IPS DF 6.9 (cell line): ENCODE measurements around the gene AGFG1.

Experiments used
- DNase-seq: peaks from one replicate; pipeline ENCODE4 v3.0.0-alpha.2; 2013; ENCODE audit warnings: low read depth, low spot score
- H3K27ac ChIP-seq: one replicate; pipeline ENCODE4 v1.5.1; 2013; ENCODE audit warnings: low read length, control low read depth
- H3K27me3 ChIP-seq: 2 replicates; pipeline ENCODE4 v1.6.1; 2013; ENCODE audit warnings: mild to moderate bottlenecking, low read length; ENCODE audit not compliant: control insufficient read depth, insufficient read depth
- H3K36me3 ChIP-seq: 2 replicates; pipeline ENCODE4 v1.6.1; 2013; ENCODE audit warnings: low read length; ENCODE audit not compliant: control insufficient read depth, insufficient read depth
- H3K4me1 ChIP-seq: 2 replicates; pipeline ENCODE4 v1.6.1; 2013; ENCODE audit warnings: low read length; ENCODE audit not compliant: control insufficient read depth, insufficient read depth
- H3K4me3 ChIP-seq: 2 replicates; pipeline ENCODE4 v1.5.1; 2013; ENCODE audit warnings: mild to moderate bottlenecking, low read length
- H3K9me3 ChIP-seq: 2 replicates; pipeline ENCODE4 v1.6.1; 2013; ENCODE audit warnings: low read length, inconsistent platforms; ENCODE audit not compliant: control insufficient read depth, insufficient read depth
- WGBS: extraction: QIAGEN DNeasy Blood & Tissue Kit; methylation state at CpG from one replicate; pipeline ENCODE4 v1.1.7; 2013; ENCODE audit warnings: mixed read lengths, missing lambda C conversion rate; ENCODE audit not compliant: insufficient read length, insufficient coverage; 5-methylcytosine and 5-hydroxymethylcytosine counted together

Gene AGFG1

DNA sequence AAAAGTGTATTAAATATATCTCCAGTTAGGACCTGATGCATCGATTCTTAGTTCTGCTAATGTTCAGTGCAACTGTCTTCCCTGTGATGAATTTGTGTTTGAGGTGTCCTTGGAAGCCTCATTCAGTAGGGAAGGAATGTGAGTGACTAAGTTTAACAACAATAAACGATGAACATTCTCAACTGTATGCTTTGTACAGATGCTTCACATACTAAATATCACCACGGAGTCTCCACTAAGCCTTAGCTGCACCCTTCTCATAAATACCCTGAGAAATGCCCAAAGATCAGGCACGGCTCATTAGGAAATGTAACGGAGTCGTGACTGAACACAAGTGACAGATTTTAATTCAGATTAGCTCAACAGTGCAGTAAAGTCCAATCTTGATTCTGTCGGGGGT is 24.4 kb upstream of the AGFG1 start:
- Histone ChIP-seq H3K36me3 (no peaks in the 10 kb centered on the region), H3K27ac (no peak overlapping the region), H3K9me3 (no peaks in the 10 kb centered on the region), H3K27me3 (no peaks in the 10 kb centered on the region), H3K4me1 (no peaks in the 10 kb centered on the region), H3K4me3 (no peak overlapping the region)
- no CpG with 5 or more reads among the region's 7 CpGs for WGBS
- no peak for DNase-seq

DNA sequence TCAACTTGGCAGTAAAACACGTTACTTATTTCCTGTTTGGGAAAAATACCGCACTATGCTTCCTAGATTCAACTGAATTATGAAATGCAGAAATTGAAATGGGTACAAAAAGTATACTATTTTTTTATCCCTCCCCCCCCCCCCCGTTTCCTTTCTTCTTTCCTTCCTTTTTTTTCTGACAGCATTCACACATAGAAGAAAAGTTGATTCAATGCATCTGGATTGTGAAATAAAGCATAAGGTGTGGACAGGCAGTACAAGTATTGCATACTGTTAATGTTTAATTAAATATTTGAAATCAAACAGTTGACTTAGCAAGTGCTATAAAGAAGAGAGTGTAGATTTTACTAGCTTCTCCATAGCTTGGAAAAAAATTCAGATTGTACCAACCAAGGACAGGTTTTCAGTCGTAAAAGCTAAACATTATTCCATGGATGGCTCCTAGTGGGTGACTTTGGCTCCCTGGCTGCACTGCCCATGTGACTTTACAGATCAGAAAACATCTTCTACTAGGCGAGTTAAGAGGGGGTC is 21.6 kb upstream of the AGFG1 start:
- no peaks in the 10 kb centered on the region for H3K4me1 ChIP-seq
- no CpG with 5 or more reads among the region's 5 CpGs for WGBS
- H3K27me3 ChIP-seq: no peaks in the 10 kb centered on the region
- DNase-seq: no peak
- no peak overlapping the region for H3K27ac ChIP-seq
- no peaks in the 10 kb centered on the region for H3K36me3 ChIP-seq
- no peak overlapping the region for H3K4me3 ChIP-seq
- H3K9me3 ChIP-seq: no peaks in the 10 kb centered on the region

DNA sequence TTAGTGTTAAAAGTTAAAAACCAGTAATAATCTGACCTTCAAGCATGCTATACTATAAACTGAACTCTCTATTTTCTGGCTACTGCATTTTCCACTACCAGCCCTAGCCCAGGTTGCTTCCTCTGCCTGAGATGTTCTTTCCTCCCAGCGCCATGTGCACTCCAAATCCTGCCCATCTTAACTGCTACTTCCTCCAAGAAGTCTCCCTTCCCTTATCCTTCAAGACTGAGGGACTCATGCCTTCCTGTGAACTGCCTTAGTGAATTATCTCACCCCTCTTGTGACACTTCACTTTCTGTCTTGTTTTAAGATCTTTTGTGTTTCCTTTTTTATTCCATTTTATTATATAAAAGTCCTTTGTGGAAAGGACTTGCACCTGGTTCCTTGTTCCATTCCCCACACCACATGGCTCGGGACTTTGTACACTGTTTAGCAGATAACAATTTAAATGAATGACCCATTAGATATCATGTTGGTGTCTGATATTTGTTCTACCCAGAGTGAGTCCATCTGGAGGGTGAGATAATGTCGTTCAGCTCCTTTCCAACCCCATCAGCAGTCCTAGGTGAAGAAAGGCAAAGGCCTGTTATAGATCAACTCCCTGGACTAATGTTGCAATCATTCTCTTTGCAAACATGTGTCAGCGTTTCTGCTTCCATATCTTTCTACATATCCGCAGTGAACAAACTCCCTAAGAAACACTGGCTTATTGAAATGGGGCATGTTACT is 20.9 kb upstream of the AGFG1 start:
- no peak overlapping the region for H3K4me3 ChIP-seq
- H3K27me3 ChIP-seq: no peaks in the 10 kb centered on the region
- WGBS: no CpG with 5 or more reads among the region's 5 CpGs
- H3K9me3 ChIP-seq: no peaks in the 10 kb centered on the region
- H3K4me1 ChIP-seq: no peaks in the 10 kb centered on the region; the same call in 1 of the 2 replicates
- no peak overlapping the region for H3K27ac ChIP-seq
- DNase-seq: no peak
- no peaks in the 10 kb centered on the region for H3K36me3 ChIP-seq

DNA sequence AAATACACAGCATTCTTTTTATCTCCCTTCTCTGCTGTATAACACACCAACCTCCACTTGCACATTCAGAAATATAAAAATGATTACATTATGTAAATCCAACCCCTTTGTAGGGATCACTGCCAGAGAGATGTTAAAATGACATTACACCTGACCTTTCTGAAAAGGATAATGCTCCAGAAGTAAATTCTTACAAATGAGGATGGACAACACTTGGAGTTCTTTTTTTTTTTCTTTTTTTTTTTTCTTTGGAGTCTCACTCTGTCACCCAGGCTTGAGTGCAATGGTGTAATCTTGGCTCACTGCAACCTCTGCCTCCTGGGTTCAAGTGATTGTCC is 20.3 kb upstream of the AGFG1 start:
- no peaks in the 10 kb centered on the region for H3K27me3 ChIP-seq
- no peaks in the 10 kb centered on the region for H3K9me3 ChIP-seq
- no peaks in the 10 kb centered on the region; the same call in 1 of the 2 replicates for H3K4me1 ChIP-seq
- H3K27ac ChIP-seq: no peak overlapping the region
- H3K4me3 ChIP-seq: no peak overlapping the region
- no peaks in the 10 kb centered on the region for H3K36me3 ChIP-seq
- no peak for DNase-seq

DNA sequence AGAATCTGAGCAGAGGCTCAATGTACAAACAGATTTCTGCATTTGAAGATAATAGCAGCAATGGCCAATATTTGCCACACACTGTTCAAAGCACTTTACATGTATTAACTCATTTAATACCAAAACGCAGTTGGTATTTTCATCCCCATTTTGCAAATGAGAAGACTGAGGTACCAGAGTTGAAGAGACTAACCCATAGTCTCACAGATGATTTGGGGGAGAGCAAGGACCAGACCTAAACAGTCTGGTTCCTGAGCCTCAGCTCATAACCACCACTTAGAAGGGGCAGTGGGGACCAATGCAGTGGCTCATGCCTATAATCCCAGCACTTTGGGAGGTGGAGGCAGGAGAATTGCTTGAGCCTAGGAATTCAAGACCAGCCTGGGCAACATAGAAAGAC is 18.1 kb upstream of the AGFG1 start:
- no peaks in the 10 kb centered on the region for H3K27me3 ChIP-seq
- H3K4me1 ChIP-seq: no peaks in the 10 kb centered on the region; the same call in 1 of the 2 replicates
- no peaks in the 10 kb centered on the region for H3K36me3 ChIP-seq
- H3K9me3 ChIP-seq: no peaks in the 10 kb centered on the region
- H3K4me3 ChIP-seq: no peak overlapping the region
- H3K27ac ChIP-seq: no peak overlapping the region
- DNase-seq: no peak
- no CpG with 5 or more reads among the region's 1 CpG for WGBS

DNA sequence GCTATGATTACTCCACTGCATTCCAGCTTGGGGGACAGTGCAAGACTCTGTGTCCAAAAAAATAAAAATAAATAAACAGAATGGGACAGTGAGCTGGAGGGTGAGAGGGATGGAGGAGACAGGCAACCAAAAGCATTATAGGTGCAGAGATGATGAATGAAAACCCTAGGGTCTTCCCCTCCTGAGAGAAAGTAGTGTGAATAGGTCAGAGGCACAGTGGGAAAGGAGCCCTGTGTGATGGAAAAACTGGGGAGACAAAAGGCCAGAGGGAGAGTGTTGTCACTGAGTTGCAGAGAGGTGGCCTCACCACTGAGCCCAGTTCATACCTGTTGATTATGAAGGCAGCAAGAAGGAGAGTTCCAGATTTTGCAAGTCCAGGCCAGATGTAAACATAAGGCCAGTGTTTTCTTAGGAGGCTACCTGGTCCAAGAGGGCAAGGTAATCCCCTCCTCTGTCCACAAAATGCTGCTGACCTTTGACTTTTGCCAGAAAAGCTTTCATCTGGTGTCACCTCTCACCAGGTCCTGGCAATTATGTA is 17.6 kb upstream of the AGFG1 start:
- Histone ChIP-seq H3K27me3 (no peaks in the 10 kb centered on the region), H3K4me3 (no peak overlapping the region), H3K9me3 (no peaks in the 10 kb centered on the region), H3K36me3 (no peaks in the 10 kb centered on the region), H3K4me1 (no peaks in the 10 kb centered on the region; the same call in 1 of the 2 replicates), H3K27ac (no peak overlapping the region)
- DNase-seq: no peak

DNA sequence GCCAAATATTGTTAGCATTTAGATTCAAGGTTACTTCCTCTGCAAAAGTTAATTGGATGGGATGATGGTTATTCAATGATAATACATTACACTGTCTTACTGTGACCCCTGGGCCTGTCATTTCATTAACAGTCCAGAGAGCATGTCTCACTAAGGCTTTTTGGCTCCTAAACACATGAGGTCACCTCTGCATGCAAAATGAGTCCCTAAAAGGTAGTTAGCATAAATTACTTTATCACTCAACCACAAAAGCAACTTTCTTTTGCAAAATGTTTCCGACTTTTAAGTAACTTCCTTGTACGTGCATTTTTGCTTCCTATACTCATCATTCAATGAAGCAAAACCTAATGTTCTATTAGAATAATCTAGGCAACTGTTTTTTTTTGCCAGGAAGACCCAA is 16.8 kb upstream of the AGFG1 start:
- no CpG with 5 or more reads among the region's 2 CpGs for WGBS
- Histone ChIP-seq H3K36me3 (no peaks in the 10 kb centered on the region), H3K9me3 (no peaks in the 10 kb centered on the region), H3K4me3 (no peak overlapping the region), H3K27me3 (no peaks in the 10 kb centered on the region), H3K4me1 (no peaks in the 10 kb centered on the region; the same call in 1 of the 2 replicates), H3K27ac (no peak overlapping the region)
- no peak for DNase-seq

DNA sequence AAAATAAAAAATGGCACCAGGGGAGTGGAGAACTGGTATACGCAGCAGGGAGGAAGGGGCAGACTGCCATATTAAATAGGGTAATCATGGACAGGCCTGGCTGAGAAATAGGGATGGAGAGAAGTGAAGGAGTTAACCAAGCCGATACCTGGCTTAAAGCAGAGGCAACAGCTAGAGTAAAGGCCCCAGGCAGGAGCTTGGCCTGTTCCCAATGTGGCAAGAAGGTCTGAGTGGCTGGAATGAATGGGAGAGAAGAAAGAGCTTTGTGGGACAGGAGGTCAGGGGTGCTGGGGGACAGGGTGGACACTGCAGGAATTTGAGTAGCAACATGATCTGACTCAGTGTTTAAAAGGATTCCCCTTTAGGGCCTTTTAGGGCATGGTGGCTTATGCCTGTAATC is 15.9 kb upstream of the AGFG1 start:
- DNase-seq: no peak
- Histone ChIP-seq H3K27ac (no peak overlapping the region), H3K4me1 (no peaks in the 10 kb centered on the region; the same call in 1 of the 2 replicates), H3K4me3 (no peak overlapping the region), H3K36me3 (no peaks in the 10 kb centered on the region), H3K9me3 (no peaks in the 10 kb centered on the region), H3K27me3 (no peaks in the 10 kb centered on the region)
- WGBS: no CpG with 5 or more reads among the region's 2 CpGs

DNA sequence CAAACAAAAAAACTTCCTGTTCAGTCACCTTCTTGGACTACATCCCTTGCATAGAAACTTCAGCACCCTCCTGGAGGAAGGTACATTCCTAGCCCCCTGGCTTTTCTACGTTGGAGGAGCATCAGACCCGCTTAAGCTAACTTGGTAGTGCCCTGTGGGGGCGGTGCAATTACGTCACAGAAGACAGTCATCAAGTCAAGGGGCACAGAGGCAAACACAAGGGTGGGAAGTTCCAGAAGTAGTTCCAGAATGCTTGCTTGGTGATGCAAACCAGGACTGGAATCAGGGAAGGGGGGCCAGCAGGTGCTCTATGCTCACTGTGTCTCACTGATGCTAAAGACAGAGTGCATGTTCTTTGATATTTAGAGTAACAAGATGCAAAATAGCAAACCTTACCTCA is 15.2 kb upstream of the AGFG1 start:
- no peak overlapping the region for H3K4me3 ChIP-seq
- no peaks in the 10 kb centered on the region; the same call in 1 of the 2 replicates for H3K4me1 ChIP-seq
- no peaks in the 10 kb centered on the region for H3K27me3 ChIP-seq
- no CpG with 5 or more reads among the region's 4 CpGs for WGBS
- no peak overlapping the region for H3K27ac ChIP-seq
- DNase-seq: no peak
- no peaks in the 10 kb centered on the region for H3K9me3 ChIP-seq
- H3K36me3 ChIP-seq: no peaks in the 10 kb centered on the region

DNA sequence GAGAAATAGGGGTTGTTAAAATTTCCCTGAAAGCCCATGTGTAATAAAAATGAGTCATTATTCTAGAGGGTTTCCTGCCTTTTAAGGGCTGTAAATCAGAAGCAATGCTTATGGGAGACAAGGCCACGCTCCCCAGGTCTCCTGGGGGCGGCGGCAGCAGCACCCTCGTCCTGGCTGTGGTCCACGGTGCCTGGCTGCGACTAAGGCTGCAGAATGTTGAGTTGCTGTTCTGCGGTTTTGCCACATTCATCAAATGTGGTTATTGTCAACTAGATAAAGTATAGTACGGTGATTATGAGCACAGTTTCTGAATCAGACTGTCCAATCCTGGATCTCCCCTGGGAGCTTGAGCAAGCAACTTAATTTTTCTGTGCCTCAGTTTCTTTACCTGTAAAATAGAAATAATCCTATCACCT is 11.9 kb upstream of the AGFG1 start:
- H3K36me3 ChIP-seq: no peaks in the 10 kb centered on the region
- no peaks in the 10 kb centered on the region; the same call in 1 of the 2 replicates for H3K4me1 ChIP-seq
- no peak overlapping the region for H3K27ac ChIP-seq
- no peak for DNase-seq
- no CpG with 5 or more reads among the region's 8 CpGs for WGBS
- no peak overlapping the region for H3K4me3 ChIP-seq
- no peaks in the 10 kb centered on the region for H3K9me3 ChIP-seq
- H3K27me3 ChIP-seq: no peaks in the 10 kb centered on the region

DNA sequence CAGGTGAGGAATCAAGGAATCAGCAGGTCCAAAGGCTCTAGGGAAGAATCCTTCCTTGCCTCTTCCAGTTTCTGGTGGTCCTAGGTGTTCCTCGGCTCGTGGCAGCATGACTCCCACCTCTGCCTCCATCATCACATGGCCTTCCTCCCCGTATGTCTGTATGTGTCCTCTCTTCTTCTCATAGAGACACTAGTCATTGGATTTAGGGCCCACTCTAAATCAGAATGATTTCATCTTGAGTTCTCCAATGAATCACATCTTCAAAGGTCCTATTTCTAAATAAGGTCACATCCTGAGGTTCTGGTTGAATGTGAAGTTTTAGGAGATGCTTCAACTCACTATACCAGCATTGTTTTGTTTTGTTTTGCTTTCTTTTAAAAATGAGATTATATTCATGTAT is 11.1 kb upstream of the AGFG1 start:
- H3K36me3 ChIP-seq: no peaks in the 10 kb centered on the region
- no peak overlapping the region for H3K4me3 ChIP-seq
- no CpG with 5 or more reads among the region's 3 CpGs for WGBS
- H3K9me3 ChIP-seq: no peaks in the 10 kb centered on the region
- no peaks in the 10 kb centered on the region; the same call in 1 of the 2 replicates for H3K4me1 ChIP-seq
- DNase-seq: no peak
- no peaks in the 10 kb centered on the region for H3K27me3 ChIP-seq
- H3K27ac ChIP-seq: no peak overlapping the region
